HCT116 (cell line): Measurements from ENCODE around the gene CDKAL1. TPM values are rescaled to one million over a fixed set of nuclear protein-coding genes. Genes with fewer than 3 reads are reported as not detected.
"Not testable (repeated sequence)": the region's sequence is repeated elsewhere in the genome, so short reads cannot be mapped to it uniquely, and the experiment has no call there.

Source experiments
- ATAC-seq: fragments of 200-7000 bp; cut with Tn5 transposase; 2 replicates; pipeline ENCODE4 v1.9.1; 2020; ENCODE audit warnings: mild to moderate bottlenecking, moderate library complexity
- BruUV-seq: library from RNA; stranded (reverse); fragments of 400-500 nt; replicated peaks from 2 replicates; lab custom pipeline; 2021; lab: Mats Ljungman, UMichigan
- CTCF ChIA-PET: fragments of 300-600 bp; sonication (Branson Sonifier 250); formaldehyde crosslinking; loops from one replicate; lab custom pipeline; 2021; ENCODE audit warnings: antibody characterized with exemption; lab: Charles Lee
- POLR2A ChIA-PET: fragments of 300-600, 350-600 bp; sonication (Branson Sonifier 250); formaldehyde crosslinking; loops from one replicate; lab custom pipeline; 2021; ENCODE audit warnings: antibody characterized with exemption; lab: Charles Lee
- RAD21 ChIA-PET, 2 experiments: fragments of 300-600 bp; sonication (Branson Sonifier 250); formaldehyde crosslinking; loops; one replicate each; lab custom pipeline; 2023; ENCODE audit warnings: low total read pairs in 2 of 2; ENCODE audit not compliant: uncharacterized antibody in 2 of 2, unreplicated experiment in 2 of 2, low non-redundant PET in 1 of 2; lab: Charles Lee
- DNase-seq: peaks from one replicate; pipeline ENCODE4 v3.0.0-alpha.2; 2010; ENCODE audit warnings: low read depth, low spot score
- H2AFZ ChIP-seq: fragments of 200-600 bp; shearing (Covaris generic), sonication (generic); 2 replicates; pipeline ENCODE4 v1.6.1; 2017; ENCODE audit warnings: low read depth, mixed run types, mixed read lengths, antibody characterized with exemption, low read length; ENCODE audit not compliant: poor library complexity, severe bottlenecking
- H3K27ac ChIP-seq: 2 replicates; pipeline ENCODE4 v1.5.1; 2012; ENCODE audit warnings: low read depth, low read length
- H3K27me3 ChIP-seq: fragments of 200-600 bp; sonication (generic); 2 replicates; pipeline ENCODE4 v1.6.1; 2016; ENCODE audit warnings: mixed run types, low read length, mixed read lengths; ENCODE audit not compliant: insufficient read depth
- H3K36me3 ChIP-seq, 2 experiments: fragments of 200-500 bp in 1 of 2; fragments of 200-600 bp in 1 of 2; sonication (Bioruptor generic) in 1 of 2; sonication (generic) in 1 of 2; 2 replicates each; pipeline versions ENCODE4 v1.5.1 to v1.6.1; 2014 to 2016; ENCODE audit warnings: low read length in 2 of 2, inconsistent platforms in 1 of 2, mixed read lengths in 1 of 2, mixed run types in 1 of 2; ENCODE audit not compliant: insufficient read depth in 2 of 2, control insufficient read depth in 1 of 2
- H3K4me1 ChIP-seq, 2 experiments: fragments of 200-600 bp in 1 of 2; sonication (generic) in 1 of 2; 2 replicates each; pipeline versions ENCODE4 v1.5.1 to v1.6.1; 2012 to 2017; ENCODE audit warnings: low read length in 2 of 2, inconsistent platforms in 1 of 2, mild to moderate bottlenecking in 1 of 2, mixed read lengths in 1 of 2, mixed run types in 1 of 2, moderate library complexity in 1 of 2; ENCODE audit not compliant: insufficient read depth in 2 of 2, control insufficient read depth in 1 of 2
- H3K4me2 ChIP-seq: fragments of 200-600 bp; sonication (generic); 2 replicates; pipeline ENCODE4 v1.6.1; 2017; ENCODE audit warnings: mixed run types, low read length, mixed read lengths
- H3K4me3 ChIP-seq, 2 experiments: fragments of 200-600 bp in 1 of 2; sonication (generic) in 1 of 2; replicated peaks in 1 of 2; 2 replicates each; pipeline ENCODE4 v1.5.1; 2011 to 2016; ENCODE audit warnings: low read length in 2 of 2, control low read depth in 1 of 2, low read depth in 1 of 2, mild to moderate bottlenecking in 1 of 2, mixed read lengths in 1 of 2, mixed run types in 1 of 2
- H3K79me2 ChIP-seq: fragments of 200-600 bp; sonication (generic); 2 replicates; pipeline ENCODE4 v1.6.1; 2017; ENCODE audit warnings: mild to moderate bottlenecking, mixed run types, low read length, moderate library complexity, mixed read lengths; ENCODE audit not compliant: insufficient read depth
- H3K9ac ChIP-seq: fragments of 200-600 bp; sonication (generic); 2 replicates; pipeline ENCODE4 v1.6.1; 2016; ENCODE audit warnings: low read length, mixed read lengths
- H3K9me2 ChIP-seq: fragments of 200-600 bp; sonication (generic), shearing (Covaris generic); 2 replicates; pipeline ENCODE4 v1.6.1; 2017; ENCODE audit warnings: mixed run types, mild to moderate bottlenecking, moderate library complexity; ENCODE audit not compliant: insufficient read depth
- H3K9me3 ChIP-seq, 2 experiments: fragments of 200-500 bp in 1 of 2; fragments of 200-600 bp in 1 of 2; sonication (Bioruptor generic) in 1 of 2; sonication (generic) in 1 of 2; 2 replicates each; pipeline ENCODE4 v1.6.1; 2014 to 2017; ENCODE audit warnings: low read length in 2 of 2, mixed read lengths in 2 of 2, inconsistent platforms in 1 of 2, low read depth in 1 of 2, mild to moderate bottlenecking in 1 of 2, mixed run types in 1 of 2, moderate library complexity in 1 of 2; ENCODE audit not compliant: control insufficient read depth in 1 of 2, insufficient read depth in 1 of 2
- H4K20me1 ChIP-seq: fragments of 200-600 bp; sonication (generic), shearing (Covaris generic); 2 replicates; pipeline ENCODE4 v1.6.1; 2017; ENCODE audit warnings: mixed run types, mild to moderate bottlenecking, moderate library complexity; ENCODE audit not compliant: insufficient read depth
- CBX3 ChIP-seq: IDR thresholded peaks from 2 replicates; pipeline ENCODE4 v1.6.1; 2012; ENCODE audit warnings: low read depth
- CEBPB ChIP-seq: IDR thresholded peaks from 2 replicates; pipeline ENCODE4 v1.6.1; 2012; ENCODE audit warnings: low read depth
- EGR1 ChIP-seq: IDR thresholded peaks from 2 replicates; pipeline ENCODE4 v1.6.1; 2012; ENCODE audit warnings: low read depth
- ELF1 ChIP-seq: IDR thresholded peaks from 2 replicates; pipeline ENCODE4 v1.6.1; 2012; ENCODE audit warnings: low read depth, borderline replicate concordance
- FOSL1 ChIP-seq: IDR thresholded peaks from 2 replicates; pipeline ENCODE4 v1.6.1; 2012; ENCODE audit warnings: low read depth
- JUND ChIP-seq: IDR thresholded peaks from 2 replicates; pipeline ENCODE4 v1.6.1; 2012
- POLR2A ChIP-seq: IDR thresholded peaks from 2 replicates; pipeline ENCODE4 v1.7.0; 2011; ENCODE audit warnings: borderline replicate concordance; ENCODE audit not compliant: insufficient read depth, insufficient read length; ENCODE audit errors: extremely low read depth
- RAD21 ChIP-seq: IDR thresholded peaks from 2 replicates; pipeline ENCODE4 v1.6.1; 2012; ENCODE audit warnings: low read depth, mild to moderate bottlenecking
- SP1 ChIP-seq: IDR thresholded peaks from 2 replicates; pipeline ENCODE4 v1.6.1; 2012; ENCODE audit warnings: low read depth
- ZNF274 ChIP-seq: fragments of 200-500 bp; sonication (Bioruptor generic); IDR thresholded peaks from 2 replicates; pipeline ENCODE4 v1.6.1; 2014; ENCODE audit warnings: mild to moderate bottlenecking, low read depth, low read length, inconsistent platforms
- intact Hi-C: fragments of 100-400 bp; cut with micrococcal nuclease; formaldehyde crosslinking; loops from 2 replicates; pipeline ENCODE4 v1.10.0; 2022
- total RNA-seq: library from RNA; stranded (reverse); gene quantifications from one replicate; pipeline ENCODE4 v1.2.1, GENCODE V29; 2021; ENCODE audit not compliant: unreplicated experiment
- TF ChIP-seq, protein P1 (sequence below): IDR thresholded peaks from 2 replicates; pipeline ENCODE4 v1.6.1; 2011; ENCODE audit warnings: mild to moderate bottlenecking, low read length, moderate library complexity; ENCODE audit not compliant: insufficient replicate concordance; ENCODE audit errors: extremely low read depth

Gene CDKAL1
- total RNA-seq, 1 experiment from 2014 or later = 14.9 TPM

DNA sequence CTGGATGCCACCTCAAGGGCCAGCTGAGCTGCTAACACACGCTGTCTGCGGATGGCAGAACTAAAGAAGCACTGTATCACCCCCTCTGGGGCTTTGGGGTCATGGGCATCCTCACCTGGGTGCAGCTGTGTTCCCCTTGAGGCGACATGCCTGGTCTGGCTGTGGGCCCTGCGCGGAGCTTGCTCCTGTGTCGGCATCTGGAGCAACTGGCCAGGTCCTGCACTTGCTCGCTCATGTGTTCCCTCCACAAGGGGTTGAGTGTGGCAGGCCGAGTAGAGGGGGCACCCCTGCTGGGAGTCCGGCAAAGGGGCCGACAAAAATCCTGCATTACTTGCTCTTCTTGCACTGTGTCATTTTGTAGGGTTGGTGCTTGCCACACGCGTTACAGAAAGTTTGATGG lies 189.0 kb downstream of the CDKAL1 start:
- no peaks in the 10 kb centered on the region for H3K9me2 ChIP-seq
- no TSS peak for BruUV-seq
- no peak overlapping the region for H3K4me2 ChIP-seq
- H3K27me3 ChIP-seq = no peaks in the 10 kb centered on the region
- no peak overlapping the region for H2AFZ ChIP-seq
- no peak for DNase-seq
- H3K27ac ChIP-seq = no peak overlapping the region
- H3K36me3 ChIP-seq = no peaks in the 10 kb centered on the region
- no peak for ATAC-seq
- H3K4me1 ChIP-seq = no peaks in the 10 kb centered on the region
- POLR2A ChIA-PET = no interaction called here
- CTCF ChIA-PET = no interaction called here
- intact Hi-C loops = no loop called here
- H3K4me3 ChIP-seq = no peak overlapping the region
- H3K9ac ChIP-seq = no peak overlapping the region
- H3K9me3 ChIP-seq = no peaks in the 10 kb centered on the region
- 0 out of 2 replicates have a peak, but pooled peaks cover 7% of the 10 kb centered on the region for H3K79me2 ChIP-seq
- TF ChIP-seq, protein P1, sequence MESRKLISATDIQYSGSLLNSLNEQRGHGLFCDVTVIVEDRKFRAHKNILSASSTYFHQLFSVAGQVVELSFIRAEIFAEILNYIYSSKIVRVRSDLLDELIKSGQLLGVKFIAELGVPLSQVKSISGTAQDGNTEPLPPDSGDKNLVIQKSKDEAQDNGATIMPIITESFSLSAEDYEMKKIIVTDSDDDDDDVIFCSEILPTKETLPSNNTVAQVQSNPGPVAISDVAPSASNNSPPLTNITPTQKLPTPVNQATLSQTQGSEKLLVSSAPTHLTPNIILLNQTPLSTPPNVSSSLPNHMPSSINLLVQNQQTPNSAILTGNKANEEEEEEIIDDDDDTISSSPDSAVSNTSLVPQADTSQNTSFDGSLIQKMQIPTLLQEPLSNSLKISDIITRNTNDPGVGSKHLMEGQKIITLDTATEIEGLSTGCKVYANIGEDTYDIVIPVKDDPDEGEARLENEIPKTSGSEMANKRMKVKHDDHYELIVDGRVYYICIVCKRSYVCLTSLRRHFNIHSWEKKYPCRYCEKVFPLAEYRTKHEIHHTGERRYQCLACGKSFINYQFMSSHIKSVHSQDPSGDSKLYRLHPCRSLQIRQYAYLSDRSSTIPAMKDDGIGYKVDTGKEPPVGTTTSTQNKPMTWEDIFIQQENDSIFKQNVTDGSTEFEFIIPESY = no peak
- TF ChIP-seq CBX3 = no peak
- TF ChIP-seq, all 23 proteins: peak for 0
- no peaks in the 10 kb centered on the region for H4K20me1 ChIP-seq
- RAD21 ChIA-PET = no interaction called here

DNA sequence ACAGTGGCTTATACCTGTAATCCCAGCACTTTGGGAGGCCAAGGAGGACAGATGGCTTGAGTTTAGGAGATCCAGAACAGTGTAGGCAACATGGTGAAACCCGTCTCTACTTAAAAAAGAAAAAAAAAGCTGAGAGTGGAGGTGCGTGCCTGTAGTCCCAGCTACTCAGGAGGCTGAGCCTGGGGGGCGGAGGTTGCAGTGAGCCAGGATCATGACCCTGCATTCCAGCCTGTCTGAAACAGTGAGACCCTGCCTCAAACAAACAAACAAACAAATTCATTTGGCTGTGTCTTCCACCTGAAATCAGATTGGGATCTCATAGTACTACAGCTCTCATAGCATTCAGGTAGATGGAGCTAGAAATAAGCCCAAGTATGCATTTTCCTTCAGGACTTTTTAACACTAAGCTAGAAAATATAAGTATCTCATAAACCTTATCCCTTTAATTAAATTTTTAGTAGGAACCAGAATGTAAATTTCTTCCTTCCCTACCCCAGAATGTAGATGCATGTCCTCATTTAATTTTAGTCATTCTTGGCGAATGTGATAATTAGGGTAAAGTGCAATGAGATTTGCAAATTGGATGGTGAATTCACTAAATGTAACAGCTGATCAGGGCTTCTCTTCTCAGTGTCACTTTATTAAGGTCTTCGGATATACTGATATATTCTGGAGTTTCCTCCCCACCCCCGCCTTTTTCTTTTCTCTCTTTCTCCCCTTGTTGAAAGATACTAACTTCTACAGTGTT lies 190.4 kb downstream of the CDKAL1 start:
- intact Hi-C loops = no loop called here
- CTCF ChIA-PET = no interaction called here

DNA sequence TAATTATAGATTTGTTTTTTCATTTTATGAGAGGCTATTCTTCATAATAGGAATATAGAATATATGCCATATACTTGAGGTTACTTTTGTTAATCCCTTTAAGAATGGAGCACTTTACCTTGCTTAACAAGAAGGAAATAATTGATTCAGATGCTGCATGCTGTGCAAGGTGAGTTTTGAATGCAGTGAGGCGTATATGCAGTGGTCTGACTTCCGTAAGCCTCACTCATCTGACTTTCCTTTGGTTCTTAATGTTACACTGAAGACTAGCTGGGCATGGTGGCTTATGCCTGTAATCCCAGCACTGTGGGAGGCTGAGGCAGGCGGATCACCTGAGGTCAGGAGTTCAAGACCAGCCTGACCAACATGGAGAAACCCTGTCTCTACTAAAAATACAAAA lies 191.0 kb downstream of the CDKAL1 start:
- BruUV-seq, H3K9me3 ChIP-seq, CTCF ChIA-PET, H3K4me1 ChIP-seq, H3K9ac ChIP-seq, H3K4me2 ChIP-seq, H3K27ac ChIP-seq, H3K9me2 ChIP-seq, H3K4me3 ChIP-seq, ATAC-seq, H2AFZ ChIP-seq, H3K79me2 ChIP-seq, H3K27me3 ChIP-seq, H3K36me3 ChIP-seq, RAD21 ChIA-PET, H4K20me1 ChIP-seq, intact Hi-C loops, DNase-seq, POLR2A ChIA-PET: not testable (repeated sequence)

More for the DNA sequence above, 190.4 kb downstream of the CDKAL1 start:
- ChIA-PET POLR2A (no interaction called here), RAD21 (no interaction called here)
- H3K79me2 ChIP-seq = 0 out of 2 replicates have a peak, but pooled peaks cover 4% of the 10 kb centered on the region
- no peak overlapping the region for H3K4me2 ChIP-seq
- no peak overlapping the region for H3K27ac ChIP-seq
- DNase-seq (no peak), ATAC-seq (no peak)
- BruUV-seq = no TSS peak
- no peaks in the 10 kb centered on the region for H3K27me3 ChIP-seq
- H3K4me1 ChIP-seq = no peaks in the 10 kb centered on the region
- no peaks in the 10 kb centered on the region for H3K9me2 ChIP-seq
- no peak overlapping the region for H3K9ac ChIP-seq
- no peak overlapping the region for H2AFZ ChIP-seq
- no peaks in the 10 kb centered on the region for H3K9me3 ChIP-seq
- TF ChIP-seq ELF1 = no peak
- no peak for TF ChIP-seq SP1
- no peak for TF ChIP-seq POLR2A
- TF ChIP-seq JUND = no peak
- TF ChIP-seq RAD21 = no peak
- TF ChIP-seq EGR1 = no peak
- no peak for TF ChIP-seq CEBPB
- no peak for TF ChIP-seq FOSL1
- TF ChIP-seq ZNF274 = no peak
- H3K36me3 ChIP-seq = no peaks in the 10 kb centered on the region
- no peaks in the 10 kb centered on the region for H4K20me1 ChIP-seq
- H3K4me3 ChIP-seq = no peak overlapping the region
